K562 (cell line): Measurements from ENCODE around the gene SEC11A. TPM values are rescaled to one million over a fixed set of nuclear protein-coding genes. Genes with fewer than 3 reads are reported as not detected.
A peak's percentile ranks its signal among the peaks of the same experiment; 100 is the strongest.

Experiments
- AFF1 ChIP-seq, 2 experiments: fragments of 450-650 bp; IDR thresholded peaks; 2 replicates each; pipeline ENCODE4 v1.6.1; 2018; ENCODE audit warnings: mild to moderate bottlenecking in 2 of 2, low read depth in 1 of 2; ENCODE audit not compliant: partially characterized antibody in 2 of 2
- DDX20 ChIP-seq: fragments of 450-650 bp; IDR thresholded peaks from 2 replicates; pipeline ENCODE4 v1.6.1; 2016; ENCODE audit warnings: missing genetic modification characterization, low read depth, mild to moderate bottlenecking, missing compliant biosample characterization, moderate library complexity
- NR2C2 ChIP-seq, 2 experiments: fragments of 200-800 bp in 1 of 2; sonication (Bioruptor generic) in 1 of 2; sonication (generic) in 1 of 2; formaldehyde crosslinking in 1 of 2; IDR thresholded peaks; 2 replicates each; pipeline versions ENCODE4 v1.6.1 to v1.8.0; 2016 to 2022; ENCODE audit warnings: mild to moderate bottlenecking in 1 of 2, missing compliant biosample characterization in 1 of 2, missing genetic modification characterization in 1 of 2, missing genetic modification reagents in 1 of 2
- PCBP2 ChIP-seq: fragments of 200-400 bp; formaldehyde crosslinking; IDR thresholded peaks from 2 replicates; pipeline ENCODE4 v1.6.1; 2018; ENCODE audit warnings: low read length, low read depth, mild to moderate bottlenecking, moderate library complexity; ENCODE audit not compliant: poor library complexity, severe bottlenecking
- TOE1 ChIP-seq, 2 experiments: fragments of 450-650 bp in 1 of 2; sonication (generic) in 1 of 2; formaldehyde crosslinking in 1 of 2; IDR thresholded peaks; 2 replicates each; pipeline versions ENCODE4 v1.7.1 to v1.8.0; 2016 to 2022; ENCODE audit warnings: borderline replicate concordance in 2 of 2, mild to moderate bottlenecking in 2 of 2, antibody characterized with exemption in 1 of 2, inconsistent platforms in 1 of 2, low read depth in 1 of 2, missing genetic modification reagents in 1 of 2, moderate library complexity in 1 of 2
- polyA plus RNA-seq, 8 experiments: library from polyadenylated mRNA; depleted of rRNA in 4 of 8; stranded (reverse) in 5 of 8; unstranded in 3 of 8; fragments of >200 nt; fragmentation: Nextera tagmentation in 2 of 8; fragmentation: Illumina TruSeq in 1 of 8; extraction: Ambion mirVana in 2 of 8; extraction: Trizol in 1 of 8; gene quantifications; 2 replicates each; pipeline versions ENCODE4 v1.2.1 to v1.2.3, GENCODE V29; 2011 to 2014; ENCODE audit warnings: inconsistent platforms in 1 of 8, missing spikeins in 1 of 8
- total RNA-seq, 7 experiments: library from RNA; depleted of rRNA in 6 of 7; stranded (reverse); fragments of >200 nt in 6 of 7; fragmentation: Illumina TruSeq in 2 of 7; extraction: Trizol in 2 of 7; gene quantifications; 2 replicates each; pipeline versions ENCODE4 v1.2.1 to v1.2.3, GENCODE V29; 2011 to 2021; ENCODE audit warnings: low replicate concordance in 1 of 7
- TF ChIP-seq, protein P1 (sequence below), 2 experiments: fragments of 450-650 bp; IDR thresholded peaks; 2 replicates each; pipeline ENCODE4 v1.6.1; 2016; ENCODE audit warnings: mild to moderate bottlenecking in 2 of 2, borderline replicate concordance in 1 of 2, low read depth in 1 of 2, moderate library complexity in 1 of 2
- TF ChIP-seq, protein P2 (sequence below): fragments of 250-450 bp; sonication (Bioruptor Pico); IDR thresholded peaks from 2 replicates; pipeline ENCODE4 v1.5.0; 2020; ENCODE audit warnings: mild to moderate bottlenecking, borderline replicate concordance

The SEC11A gene
- total and polyA plus RNA-seq, 9 of the 15 experiments (the other 6 are each of a cell fraction or from before 2014, with no cell fraction given) = 175 to 310 (median 229) TPM

DNA sequence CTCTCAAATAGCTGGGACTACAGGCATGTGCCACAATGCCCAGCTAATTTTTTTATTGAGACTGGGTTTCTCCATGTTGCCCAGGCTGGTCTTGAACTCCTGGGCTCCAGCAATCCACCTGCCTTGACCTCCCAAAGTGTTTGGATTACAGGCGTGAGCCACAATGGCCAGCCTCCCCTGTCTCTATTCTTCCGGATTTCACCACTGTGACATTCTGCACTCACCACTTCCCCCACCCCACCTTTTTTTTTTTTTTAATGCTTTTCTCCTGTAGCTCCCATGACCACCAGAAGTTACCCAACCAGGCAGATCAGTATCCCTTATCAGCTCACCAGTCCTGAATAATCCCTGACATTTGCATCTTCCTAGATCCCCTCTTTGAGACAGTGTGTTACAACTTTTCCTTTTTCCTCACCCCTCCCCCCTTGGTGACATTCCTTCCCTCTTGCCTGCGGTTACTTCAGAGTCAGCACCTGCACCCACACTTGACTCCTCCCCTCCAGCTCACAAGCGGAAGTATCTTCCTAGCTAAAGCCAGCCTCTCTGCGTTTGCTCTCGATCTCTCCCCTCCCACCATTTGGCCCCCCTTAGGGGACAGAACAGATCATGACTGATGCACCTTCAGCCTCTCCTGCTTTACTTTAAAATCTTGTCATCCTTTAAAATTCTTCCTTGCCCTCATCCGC lies 19.0 kb upstream of the SEC11A start (continued):
- peak; percentile 65 to 96 for TF ChIP-seq AFF1 (IDR thresholded peaks at IDR 0.05; ENCODE audit: low read depth in 1 of 2, partially characterized antibody in 2 of 2)
- TF ChIP-seq, protein P1, sequence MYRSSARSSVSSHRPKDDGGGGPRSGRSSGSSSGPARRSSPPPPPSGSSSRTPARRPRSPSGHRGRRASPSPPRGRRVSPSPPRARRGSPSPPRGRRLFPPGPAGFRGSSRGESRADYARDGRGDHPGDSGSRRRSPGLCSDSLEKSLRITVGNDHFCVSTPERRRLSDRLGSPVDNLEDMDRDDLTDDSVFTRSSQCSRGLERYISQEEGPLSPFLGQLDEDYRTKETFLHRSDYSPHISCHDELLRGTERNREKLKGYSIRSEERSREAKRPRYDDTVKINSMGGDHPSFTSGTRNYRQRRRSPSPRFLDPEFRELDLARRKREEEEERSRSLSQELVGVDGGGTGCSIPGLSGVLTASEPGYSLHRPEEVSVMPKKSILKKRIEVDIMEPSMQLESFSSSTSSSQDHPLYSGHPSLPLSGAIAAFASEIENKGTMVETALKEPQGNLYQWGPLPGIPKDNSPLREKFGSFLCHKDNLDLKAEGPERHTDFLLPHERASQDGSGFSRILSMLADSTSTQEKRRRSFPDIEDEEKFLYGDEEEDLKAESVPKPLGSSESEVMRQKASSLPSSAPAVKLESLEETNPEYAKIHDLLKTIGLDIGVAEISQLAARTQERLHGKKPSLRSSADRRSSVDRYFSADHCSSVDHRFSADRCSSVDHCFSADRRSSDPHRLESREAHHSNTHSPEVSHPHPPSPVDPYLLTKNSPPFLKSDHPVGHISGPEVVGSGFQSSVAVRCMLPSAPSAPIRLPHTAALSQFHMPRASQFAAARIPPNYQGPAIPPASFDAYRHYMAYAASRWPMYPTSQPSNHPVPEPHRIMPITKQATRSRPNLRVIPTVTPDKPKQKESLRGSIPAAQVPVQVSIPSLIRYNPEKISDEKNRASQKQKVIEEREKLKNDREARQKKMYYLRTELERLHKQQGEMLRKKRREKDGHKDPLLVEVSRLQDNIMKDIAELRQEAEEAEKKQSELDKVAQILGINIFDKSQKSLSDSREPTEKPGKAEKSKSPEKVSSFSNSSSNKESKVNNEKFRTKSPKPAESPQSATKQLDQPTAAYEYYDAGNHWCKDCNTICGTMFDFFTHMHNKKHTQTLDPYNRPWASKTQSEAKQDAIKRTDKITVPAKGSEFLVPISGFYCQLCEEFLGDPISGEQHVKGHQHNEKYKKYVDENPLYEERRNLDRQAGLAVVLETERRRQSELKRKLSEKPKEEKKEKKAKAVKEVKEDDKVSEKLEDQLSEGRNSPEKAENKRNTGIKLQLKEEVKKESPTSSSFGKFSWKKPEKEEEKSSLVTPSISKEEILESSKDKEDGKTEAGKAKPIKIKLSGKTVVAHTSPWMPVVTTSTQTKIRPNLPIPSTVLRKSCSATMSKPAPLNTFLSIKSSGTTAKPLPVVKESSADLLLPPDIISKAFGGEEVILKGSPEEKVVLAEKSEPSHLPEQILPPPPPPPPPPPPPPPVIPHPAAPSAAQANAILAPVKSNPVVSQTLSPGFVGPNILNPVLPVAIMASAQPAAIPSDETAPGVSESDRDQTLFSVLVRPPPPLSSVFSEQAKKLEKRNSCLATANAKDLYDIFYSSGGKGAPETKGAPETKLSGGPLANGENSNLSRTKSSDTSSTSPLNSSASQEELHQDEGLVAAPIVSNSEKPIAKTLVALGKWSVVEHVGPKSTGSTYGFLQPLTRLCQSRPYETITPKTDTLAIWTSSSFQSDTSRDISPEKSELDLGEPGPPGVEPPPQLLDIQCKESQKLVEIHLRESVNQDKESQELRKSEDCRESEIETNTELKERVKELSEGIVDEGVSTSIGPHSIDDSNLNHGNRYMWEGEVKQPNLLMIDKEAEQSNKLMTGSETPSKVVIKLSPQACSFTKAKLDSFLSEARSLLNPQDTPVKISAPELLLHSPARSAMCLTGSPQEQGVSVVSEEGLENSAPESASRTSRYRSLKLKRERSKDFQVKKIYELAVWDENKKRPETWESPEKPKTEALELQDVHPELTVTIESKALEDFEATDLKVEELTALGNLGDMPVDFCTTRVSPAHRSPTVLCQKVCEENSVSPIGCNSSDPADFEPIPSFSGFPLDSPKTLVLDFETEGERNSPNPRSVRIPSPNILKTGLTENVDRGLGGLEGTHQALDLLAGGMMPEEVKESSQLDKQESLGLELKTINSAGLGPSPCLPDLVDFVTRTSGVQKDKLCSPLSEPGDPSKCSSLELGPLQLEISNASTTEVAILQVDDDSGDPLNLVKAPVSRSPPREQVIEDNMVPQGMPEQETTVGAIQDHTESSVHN (IDR thresholded peaks at IDR 0.05; ENCODE audit: borderline replicate concordance in 1 of 2, low read depth in 1 of 2) = peak in 1 of 2 experiments; percentile 60; a peak in 1 of 4 replicates
- no peak for TF ChIP-seq NR2C2 (CRISPR knock-in tag; IDR thresholded peaks at IDR 0.05)
- TF ChIP-seq NR2C2 (tag; IDR thresholded peaks at IDR 0.05) = peak; percentile 47; the same call in 1 of the 2 replicates
- peak; percentile 82 for TF ChIP-seq TOE1 (IDR thresholded peaks at IDR 0.05; ENCODE audit: borderline replicate concordance)
- TF ChIP-seq TOE1 (CRISPR knock-in tag; IDR thresholded peaks at IDR 0.05; ENCODE audit: borderline replicate concordance, low read depth) = no peak
- TF ChIP-seq DDX20 (tag) = no peak
- TF ChIP-seq, protein P2, sequence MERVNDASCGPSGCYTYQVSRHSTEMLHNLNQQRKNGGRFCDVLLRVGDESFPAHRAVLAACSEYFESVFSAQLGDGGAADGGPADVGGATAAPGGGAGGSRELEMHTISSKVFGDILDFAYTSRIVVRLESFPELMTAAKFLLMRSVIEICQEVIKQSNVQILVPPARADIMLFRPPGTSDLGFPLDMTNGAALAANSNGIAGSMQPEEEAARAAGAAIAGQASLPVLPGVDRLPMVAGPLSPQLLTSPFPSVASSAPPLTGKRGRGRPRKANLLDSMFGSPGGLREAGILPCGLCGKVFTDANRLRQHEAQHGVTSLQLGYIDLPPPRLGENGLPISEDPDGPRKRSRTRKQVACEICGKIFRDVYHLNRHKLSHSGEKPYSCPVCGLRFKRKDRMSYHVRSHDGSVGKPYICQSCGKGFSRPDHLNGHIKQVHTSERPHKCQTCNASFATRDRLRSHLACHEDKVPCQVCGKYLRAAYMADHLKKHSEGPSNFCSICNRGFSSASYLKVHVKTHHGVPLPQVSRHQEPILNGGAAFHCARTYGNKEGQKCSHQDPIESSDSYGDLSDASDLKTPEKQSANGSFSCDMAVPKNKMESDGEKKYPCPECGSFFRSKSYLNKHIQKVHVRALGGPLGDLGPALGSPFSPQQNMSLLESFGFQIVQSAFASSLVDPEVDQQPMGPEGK (CRISPR knock-in tag) = no peak
- TF ChIP-seq PCBP2 = no peak
